Measurements from ENCODE around the gene ADAMTS9. TPM values are rescaled to one million over a fixed set of nuclear protein-coding genes. Genes with fewer than 3 reads are reported as not detected.

Gene ADAMTS9
- total RNA-seq, 1 donor from 2014 or later, result 261 TPM

DNA sequence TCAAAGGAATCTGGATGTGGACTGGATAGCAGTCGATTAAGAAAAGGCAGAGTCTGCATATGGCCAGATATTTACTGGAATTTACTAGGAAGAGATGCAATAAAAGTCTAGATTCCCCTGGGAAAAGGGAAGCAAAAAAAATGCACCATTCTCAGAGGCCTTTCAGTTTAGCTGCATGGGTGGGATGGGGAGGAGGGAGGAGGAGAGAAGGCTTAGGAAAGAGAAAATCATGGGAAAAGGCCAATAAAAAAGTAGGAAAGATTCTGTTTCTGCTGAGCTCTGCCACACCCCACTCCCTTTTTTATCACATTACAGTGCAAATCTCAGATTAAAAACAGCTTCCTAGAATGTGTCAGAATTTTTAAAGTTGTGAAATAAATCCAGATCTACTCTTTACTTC is 103.6 kb downstream of the ADAMTS9 start:
- no peak overlapping the region for H3K4me3 Mint-ChIP-seq (ENCODE audit: unreplicated experiment)
- TF ChIP-seq, protein P1, sequence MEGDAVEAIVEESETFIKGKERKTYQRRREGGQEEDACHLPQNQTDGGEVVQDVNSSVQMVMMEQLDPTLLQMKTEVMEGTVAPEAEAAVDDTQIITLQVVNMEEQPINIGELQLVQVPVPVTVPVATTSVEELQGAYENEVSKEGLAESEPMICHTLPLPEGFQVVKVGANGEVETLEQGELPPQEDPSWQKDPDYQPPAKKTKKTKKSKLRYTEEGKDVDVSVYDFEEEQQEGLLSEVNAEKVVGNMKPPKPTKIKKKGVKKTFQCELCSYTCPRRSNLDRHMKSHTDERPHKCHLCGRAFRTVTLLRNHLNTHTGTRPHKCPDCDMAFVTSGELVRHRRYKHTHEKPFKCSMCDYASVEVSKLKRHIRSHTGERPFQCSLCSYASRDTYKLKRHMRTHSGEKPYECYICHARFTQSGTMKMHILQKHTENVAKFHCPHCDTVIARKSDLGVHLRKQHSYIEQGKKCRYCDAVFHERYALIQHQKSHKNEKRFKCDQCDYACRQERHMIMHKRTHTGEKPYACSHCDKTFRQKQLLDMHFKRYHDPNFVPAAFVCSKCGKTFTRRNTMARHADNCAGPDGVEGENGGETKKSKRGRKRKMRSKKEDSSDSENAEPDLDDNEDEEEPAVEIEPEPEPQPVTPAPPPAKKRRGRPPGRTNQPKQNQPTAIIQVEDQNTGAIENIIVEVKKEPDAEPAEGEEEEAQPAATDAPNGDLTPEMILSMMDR (IDR thresholded peaks at IDR 0.05; ENCODE audit: unreplicated experiment), result no peak
- peaks cover 27% of the 10 kb centered on the region for H3K36me3 Mint-ChIP-seq (ENCODE audit: low read depth, unreplicated experiment)
- H3K27ac Mint-ChIP-seq (ENCODE audit: unreplicated experiment), result no peak overlapping the region
- H3K4me1 Mint-ChIP-seq (ENCODE audit: unreplicated experiment), result peaks cover 3% of the 10 kb centered on the region
- no peaks in the 10 kb centered on the region for H3K9me3 Mint-ChIP-seq (ENCODE audit: unreplicated experiment)
- peaks cover 5% of the 10 kb centered on the region for H3K27me3 Mint-ChIP-seq (ENCODE audit: unreplicated experiment)
- no peak for DNase-seq (ENCODE audit: low spot score)

DNA sequence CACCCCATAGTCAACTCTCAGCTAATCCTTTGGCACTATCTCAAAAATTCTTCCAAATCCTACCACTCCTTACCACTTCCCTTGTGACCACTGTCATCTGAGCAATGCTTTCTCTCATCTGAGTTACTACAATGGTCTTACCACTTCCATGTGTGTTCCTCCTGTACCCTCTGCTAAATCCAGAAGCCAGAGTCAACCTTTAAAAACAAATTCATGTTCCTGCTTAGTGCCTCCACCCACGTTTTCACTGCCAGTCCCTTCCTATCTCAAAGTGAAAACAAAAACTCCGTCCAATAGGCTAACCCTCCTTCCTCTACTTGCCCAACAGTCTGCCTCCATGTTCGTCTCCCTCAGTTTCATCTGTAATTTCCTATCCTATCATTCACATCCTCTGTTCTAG is 109.0 kb downstream of the ADAMTS9 start:
- Mint-ChIP-seq H3K27me3 (ENCODE audit: unreplicated experiment) (peaks cover 3% of the 10 kb centered on the region), H3K4me3 (ENCODE audit: unreplicated experiment) (no peak overlapping the region), H3K36me3 (ENCODE audit: low read depth, unreplicated experiment) (peaks cover 39% of the 10 kb centered on the region), H3K9me3 (ENCODE audit: unreplicated experiment) (no peaks in the 10 kb centered on the region), H3K4me1 (ENCODE audit: unreplicated experiment) (peaks cover 3% of the 10 kb centered on the region), H3K27ac (ENCODE audit: unreplicated experiment) (peak overlapping the region; percentile 10)
- DNase-seq (ENCODE audit: low spot score), result no peak
- TF ChIP-seq, protein P1 (IDR thresholded peaks at IDR 0.05; ENCODE audit: unreplicated experiment), result no peak

DNA sequence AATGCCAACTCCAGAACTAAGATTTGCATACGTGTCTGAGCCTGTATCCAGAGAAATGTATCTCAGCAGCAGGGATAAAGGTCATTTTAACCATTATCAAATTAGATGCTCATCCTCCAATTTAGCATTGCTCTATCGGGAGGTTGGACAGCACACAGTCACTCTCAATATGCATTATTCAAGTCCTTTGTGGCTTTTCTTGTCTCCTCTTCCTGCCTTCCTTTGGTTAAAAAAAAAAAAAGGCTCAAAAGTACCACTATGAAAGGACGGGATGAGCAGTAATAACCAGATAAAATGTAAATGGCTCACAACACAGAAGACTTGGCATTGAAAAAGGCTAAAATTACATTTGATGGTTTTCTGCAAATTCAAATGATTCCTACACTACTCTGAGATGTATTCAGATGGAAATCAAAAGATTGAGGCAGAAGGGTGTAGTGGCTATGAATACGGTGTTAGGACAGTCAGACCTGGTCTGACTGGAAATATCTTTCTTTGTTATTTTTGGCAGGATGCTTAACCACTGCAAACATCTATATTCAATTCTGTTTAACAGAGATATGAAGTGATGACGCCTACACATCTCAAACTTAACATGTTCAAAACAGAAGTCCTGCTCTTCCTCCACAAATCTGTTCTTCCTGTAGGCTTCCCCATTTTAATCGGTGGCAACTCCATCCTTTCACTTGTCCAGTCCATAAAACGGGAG is 109.6 kb downstream of the ADAMTS9 start:
- Mint-ChIP-seq H3K36me3 (ENCODE audit: low read depth, unreplicated experiment) (peaks cover 44% of the 10 kb centered on the region), H3K27me3 (ENCODE audit: unreplicated experiment) (peaks cover 2% of the 10 kb centered on the region), H3K4me1 (ENCODE audit: unreplicated experiment) (peaks cover 3% of the 10 kb centered on the region), H3K27ac (ENCODE audit: unreplicated experiment) (no peak overlapping the region), H3K4me3 (ENCODE audit: unreplicated experiment) (no peak overlapping the region), H3K9me3 (ENCODE audit: unreplicated experiment) (no peaks in the 10 kb centered on the region)
- DNase-seq (ENCODE audit: low spot score), result no peak
- TF ChIP-seq, protein P1 (IDR thresholded peaks at IDR 0.05; ENCODE audit: unreplicated experiment), result no peak

DNA sequence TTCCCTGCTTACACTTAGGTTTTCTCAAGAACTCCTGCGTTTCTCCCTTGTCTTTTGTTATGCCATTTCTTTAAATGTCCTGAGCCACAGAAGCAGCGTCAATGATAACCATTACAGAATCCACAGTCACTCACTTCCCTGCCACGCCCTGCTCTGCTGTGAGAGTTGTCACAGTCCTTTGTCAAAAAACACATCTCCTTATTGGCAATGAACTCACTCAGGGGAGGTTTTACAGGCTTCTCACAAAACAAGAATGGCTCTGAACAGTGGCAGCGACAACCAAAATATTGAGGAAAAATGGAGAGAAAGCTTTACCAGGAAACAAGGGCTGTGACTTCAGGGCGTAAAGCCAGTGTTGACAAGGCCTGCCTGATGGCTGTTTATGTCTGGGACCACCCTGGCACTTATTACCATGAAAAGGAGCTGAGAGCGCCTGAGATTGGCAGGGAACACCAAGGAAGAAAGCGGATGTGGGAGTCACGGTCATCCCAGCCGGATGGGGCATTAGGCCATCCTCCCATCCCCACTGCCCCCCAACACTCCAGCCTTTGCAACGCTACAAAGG is 111.5 kb downstream of the ADAMTS9 start:
- Mint-ChIP-seq H3K27me3 (ENCODE audit: unreplicated experiment) (peaks cover 2% of the 10 kb centered on the region), H3K27ac (ENCODE audit: unreplicated experiment) (no peak overlapping the region), H3K9me3 (ENCODE audit: unreplicated experiment) (no peaks in the 10 kb centered on the region), H3K4me1 (ENCODE audit: unreplicated experiment) (peaks cover 5% of the 10 kb centered on the region), H3K36me3 (ENCODE audit: low read depth, unreplicated experiment) (peaks cover 39% of the 10 kb centered on the region), H3K4me3 (ENCODE audit: unreplicated experiment) (no peak overlapping the region)
- DNase-seq (ENCODE audit: low spot score), result no peak
- TF ChIP-seq, protein P1 (IDR thresholded peaks at IDR 0.05; ENCODE audit: unreplicated experiment), result no peak

DNA sequence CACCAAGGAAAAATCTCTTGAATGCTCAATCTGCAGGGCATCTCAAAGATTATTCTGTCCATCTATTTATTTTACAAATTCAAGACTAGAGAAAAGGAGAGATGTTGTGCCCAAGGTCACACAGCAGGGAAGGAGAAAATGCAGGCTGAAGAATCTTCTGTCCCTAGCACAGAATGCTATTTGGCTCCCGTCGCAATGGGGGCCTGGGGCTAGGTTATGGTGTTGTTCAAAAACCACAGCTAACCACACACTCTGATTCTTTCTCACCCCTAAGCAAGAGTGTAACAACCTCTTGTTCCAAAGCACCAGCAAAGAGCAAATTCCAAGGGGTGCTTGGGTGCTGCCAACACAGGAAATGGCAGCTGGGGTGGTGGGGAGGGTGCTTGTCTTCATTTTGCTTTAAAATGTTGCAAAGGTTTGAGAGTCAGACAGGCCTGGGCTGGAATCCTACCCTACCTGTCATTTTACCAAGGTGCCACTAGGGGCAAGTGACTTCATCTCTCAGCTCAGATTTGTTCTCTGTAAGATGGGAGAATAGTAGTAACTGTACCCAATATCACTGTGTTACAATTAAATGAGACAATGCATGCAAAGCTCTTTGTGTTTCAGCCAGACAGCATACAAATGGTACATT is 112.5 kb downstream of the ADAMTS9 start:
- Mint-ChIP-seq H3K4me1 (ENCODE audit: unreplicated experiment) (peaks cover 5% of the 10 kb centered on the region), H3K36me3 (ENCODE audit: low read depth, unreplicated experiment) (peaks cover 40% of the 10 kb centered on the region), H3K9me3 (ENCODE audit: unreplicated experiment) (no peaks in the 10 kb centered on the region), H3K27ac (ENCODE audit: unreplicated experiment) (no peak overlapping the region), H3K27me3 (ENCODE audit: unreplicated experiment) (peaks cover 2% of the 10 kb centered on the region), H3K4me3 (ENCODE audit: unreplicated experiment) (no peak overlapping the region)
- TF ChIP-seq, protein P1 (IDR thresholded peaks at IDR 0.05; ENCODE audit: unreplicated experiment), result peak; percentile 75
- DNase-seq (ENCODE audit: low spot score), result peak; percentile 21

Data from endothelial cell (in vitro differentiated cells).